Measurements from ENCODE around the gene HSPB9. TPM values are rescaled to one million over a fixed set of nuclear protein-coding genes. Genes with fewer than 3 reads are reported as not detected.

The HSPB9 gene, protein sequence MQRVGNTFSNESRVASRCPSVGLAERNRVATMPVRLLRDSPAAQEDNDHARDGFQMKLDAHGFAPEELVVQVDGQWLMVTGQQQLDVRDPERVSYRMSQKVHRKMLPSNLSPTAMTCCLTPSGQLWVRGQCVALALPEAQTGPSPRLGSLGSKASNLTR
- polyA plus RNA-seq (2011; rRNA removed) (not detected in 2 replicates), polyA minus RNA-seq (2011; rRNA and poly(A)+ RNA removed) (not detected in 2 replicates)

DNA sequence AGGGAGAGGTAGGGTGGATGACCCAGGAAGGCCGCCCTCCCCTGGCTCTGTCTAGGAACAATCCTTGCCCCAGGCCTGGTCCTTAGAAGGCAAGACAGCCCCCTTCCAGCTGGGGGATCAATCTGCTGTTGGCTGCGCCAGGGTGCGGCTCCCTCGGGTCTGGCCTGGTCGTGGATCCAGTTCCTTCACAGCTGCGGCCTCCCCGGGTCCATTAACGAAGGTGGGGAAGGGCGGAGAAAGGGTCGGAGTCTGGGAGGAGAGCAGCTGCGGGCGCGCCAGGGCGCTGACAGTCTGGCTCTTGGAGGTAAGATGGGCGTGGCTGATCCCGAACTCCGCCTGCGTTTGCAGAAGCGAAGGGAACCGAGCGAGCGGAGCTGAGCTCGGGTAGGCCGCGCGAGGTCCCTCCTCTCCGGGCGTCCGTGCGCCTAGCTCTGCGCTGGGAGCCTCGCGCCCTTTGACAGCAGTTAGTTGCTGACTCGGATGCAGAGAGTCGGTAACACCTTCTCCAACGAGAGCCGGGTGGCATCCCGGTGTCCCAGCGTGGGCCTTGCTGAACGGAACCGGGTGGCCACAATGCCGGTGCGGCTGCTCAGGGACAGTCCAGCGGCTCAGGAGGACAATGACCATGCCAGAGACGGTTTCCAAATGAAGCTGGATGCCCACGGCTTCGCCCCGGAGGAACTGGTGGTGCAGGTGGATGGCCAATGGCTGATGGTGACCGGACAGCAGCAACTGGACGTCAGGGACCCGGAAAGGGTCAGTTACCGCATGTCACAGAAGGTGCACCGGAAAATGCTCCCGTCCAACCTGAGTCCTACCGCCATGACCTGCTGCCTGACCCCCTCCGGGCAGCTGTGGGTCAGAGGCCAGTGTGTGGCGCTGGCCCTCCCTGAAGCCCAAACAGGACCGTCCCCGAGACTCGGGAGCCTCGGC, at the start of gene HSPB9:
Gene HSPB9, plus strand, starts transcription at position 434 of the 933 bp plus-strand sequence. Its CDS starts 47 bp downstream, at position 481.
- TF ChIP-seq, protein P1, sequence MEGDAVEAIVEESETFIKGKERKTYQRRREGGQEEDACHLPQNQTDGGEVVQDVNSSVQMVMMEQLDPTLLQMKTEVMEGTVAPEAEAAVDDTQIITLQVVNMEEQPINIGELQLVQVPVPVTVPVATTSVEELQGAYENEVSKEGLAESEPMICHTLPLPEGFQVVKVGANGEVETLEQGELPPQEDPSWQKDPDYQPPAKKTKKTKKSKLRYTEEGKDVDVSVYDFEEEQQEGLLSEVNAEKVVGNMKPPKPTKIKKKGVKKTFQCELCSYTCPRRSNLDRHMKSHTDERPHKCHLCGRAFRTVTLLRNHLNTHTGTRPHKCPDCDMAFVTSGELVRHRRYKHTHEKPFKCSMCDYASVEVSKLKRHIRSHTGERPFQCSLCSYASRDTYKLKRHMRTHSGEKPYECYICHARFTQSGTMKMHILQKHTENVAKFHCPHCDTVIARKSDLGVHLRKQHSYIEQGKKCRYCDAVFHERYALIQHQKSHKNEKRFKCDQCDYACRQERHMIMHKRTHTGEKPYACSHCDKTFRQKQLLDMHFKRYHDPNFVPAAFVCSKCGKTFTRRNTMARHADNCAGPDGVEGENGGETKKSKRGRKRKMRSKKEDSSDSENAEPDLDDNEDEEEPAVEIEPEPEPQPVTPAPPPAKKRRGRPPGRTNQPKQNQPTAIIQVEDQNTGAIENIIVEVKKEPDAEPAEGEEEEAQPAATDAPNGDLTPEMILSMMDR (IDR thresholded peaks at IDR 0.05; ENCODE audit: insufficient read depth, low read depth, low read length), result no peak
- Histone ChIP-seq H3K36me3 (ENCODE audit: control insufficient read depth, insufficient read depth, low read length) (peaks cover 17% of the 10 kb centered on the region), H3K27me3 (ENCODE audit: control insufficient read depth, insufficient read depth, low read length) (no peaks in the 10 kb centered on the region), H3K4me3 (ENCODE audit: low read depth, low read length) (no peak within 1 kb of the TSS)
- CTCF ChIA-PET, result interaction anchor here (0.9 to 1.6 kb wide), 2 partner anchors 14 to 55 kb away, joined by 3 read pairs; no protein-coding TSS in a partner anchor
- DNase-seq (ENCODE audit: low read depth), result no peak
- POLR2A ChIA-PET, result no interaction called here

DNA sequence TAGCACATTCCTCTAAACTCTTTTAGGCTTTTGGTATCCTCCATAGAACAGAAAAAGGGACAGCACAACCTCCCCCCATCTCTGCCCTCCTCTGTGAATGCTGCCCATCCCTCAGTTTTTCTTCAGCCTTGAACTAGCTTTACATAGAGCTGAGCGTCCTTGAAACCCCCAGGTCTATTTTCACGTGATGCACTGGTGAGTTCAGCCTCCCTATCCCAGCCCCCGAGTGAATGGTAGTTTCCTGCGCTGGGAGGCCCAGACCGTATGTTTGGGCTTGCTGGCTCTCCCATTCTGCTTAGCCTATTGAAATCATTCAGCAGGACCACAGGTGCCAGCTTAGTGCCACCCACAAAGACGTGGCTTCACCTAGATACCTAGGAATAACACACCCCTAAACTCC, 46.8 kb upstream of the HSPB9 start:
- Histone ChIP-seq H3K4me3 (ENCODE audit: low read depth, low read length) (no peak overlapping the region), H3K36me3 (ENCODE audit: control insufficient read depth, insufficient read depth, low read length) (no peaks in the 10 kb centered on the region), H3K27me3 (ENCODE audit: control insufficient read depth, insufficient read depth, low read length) (peaks cover 26% of the 10 kb centered on the region)
- CTCF ChIA-PET, result interaction anchor here (1.4 to 2.8 kb wide), 2 partner anchors 8 to 12 kb away, joined by 3 to 13 read pairs; no protein-coding TSS in a partner anchor
- TF ChIP-seq, protein P1 (IDR thresholded peaks at IDR 0.05; ENCODE audit: insufficient read depth, low read depth, low read length), result no peak
- no peak for DNase-seq (ENCODE audit: low read depth)
- POLR2A ChIA-PET, result no interaction called here

DNA sequence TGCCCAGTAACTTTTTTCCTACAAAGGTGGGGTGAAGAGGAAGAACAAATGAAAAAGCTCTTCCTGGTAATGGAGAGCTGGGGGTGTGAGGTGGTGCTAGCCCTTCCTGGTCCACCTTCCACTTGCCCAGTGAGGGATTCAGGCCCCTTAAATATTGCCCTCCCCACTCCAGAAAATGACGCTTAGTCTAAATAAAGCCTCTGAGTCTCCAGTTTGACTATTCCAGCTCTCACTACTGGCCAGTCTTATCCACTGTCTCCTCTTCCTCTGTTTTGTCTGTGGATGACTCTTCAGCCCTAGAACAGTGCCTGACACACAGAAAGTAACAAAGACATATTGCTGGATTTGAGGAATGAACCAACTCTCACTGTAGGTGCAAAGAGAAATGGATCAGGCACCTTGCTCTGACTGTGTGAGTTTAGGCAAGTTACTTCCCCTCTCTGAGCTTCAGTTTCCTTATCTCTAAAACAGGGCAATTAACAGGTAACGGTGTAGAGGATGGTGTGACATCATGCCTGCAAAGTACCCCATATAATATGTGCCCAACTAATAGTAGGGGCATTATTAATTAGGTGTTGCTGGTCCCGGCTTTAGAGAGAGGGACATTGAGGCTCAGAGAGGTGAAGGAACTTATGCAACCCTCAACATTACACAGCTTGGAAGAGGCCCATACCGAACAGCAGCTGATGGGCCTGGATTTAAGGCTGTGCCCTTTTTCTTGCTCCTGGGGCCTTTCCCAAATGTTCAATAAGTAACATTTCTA, 45.6 kb upstream of the HSPB9 start:
- Histone ChIP-seq H3K4me3 (ENCODE audit: low read depth, low read length) (no peak overlapping the region), H3K27me3 (ENCODE audit: control insufficient read depth, insufficient read depth, low read length) (peaks cover 17% of the 10 kb centered on the region), H3K36me3 (ENCODE audit: control insufficient read depth, insufficient read depth, low read length) (no peaks in the 10 kb centered on the region)
- POLR2A ChIA-PET, result no interaction called here
- no peak for DNase-seq (ENCODE audit: low read depth)
- CTCF ChIA-PET, result interaction anchor here (1.4 to 2.8 kb wide), 2 partner anchors 9 to 14 kb away, joined by 3 to 13 read pairs; no protein-coding TSS in a partner anchor
- TF ChIP-seq, protein P1 (IDR thresholded peaks at IDR 0.05; ENCODE audit: insufficient read depth, low read depth, low read length), result no peak

DNA sequence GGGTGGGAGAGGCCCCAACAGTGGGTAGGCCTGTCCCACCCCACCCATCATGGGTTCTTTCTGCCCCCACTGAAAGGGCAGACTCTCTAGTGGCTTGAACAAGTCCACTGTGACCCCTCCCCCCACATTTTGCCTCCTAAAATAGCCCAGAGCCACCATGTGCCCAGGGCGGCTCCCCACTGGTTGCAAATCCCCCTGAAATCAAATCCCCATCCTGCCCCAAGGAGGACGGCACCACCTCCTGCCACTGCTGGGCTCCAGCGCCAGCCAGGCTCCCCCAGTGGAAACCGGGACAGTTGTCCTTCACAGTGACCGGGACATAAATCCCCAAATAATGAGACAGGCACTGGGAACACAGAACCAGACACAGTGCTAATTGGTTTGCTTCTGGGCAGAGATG, 44.8 kb upstream of the HSPB9 start:
- CTCF ChIA-PET, result interaction anchor here (2.8 kb wide), 1 partner anchor 10 kb away, joined by 13 read pairs; no protein-coding TSS in a partner anchor
- Histone ChIP-seq H3K27me3 (ENCODE audit: control insufficient read depth, insufficient read depth, low read length) (peaks cover 16% of the 10 kb centered on the region), H3K4me3 (ENCODE audit: low read depth, low read length) (no peak overlapping the region), H3K36me3 (ENCODE audit: control insufficient read depth, insufficient read depth, low read length) (no peaks in the 10 kb centered on the region)
- POLR2A ChIA-PET, result no interaction called here
- DNase-seq (ENCODE audit: low read depth), result no peak
- TF ChIP-seq, protein P1 (IDR thresholded peaks at IDR 0.05; ENCODE audit: insufficient read depth, low read depth, low read length), result no peak
